NCI-H1436 treated with DMSO at 0.1 percent for 48 hours (cell line): ENCODE data around the gene KCND3.

Experiments
- DNase-seq: peaks from one replicate; lab custom pipeline; 2025; lab: John Stamatoyannopoulos, UW

The KCND3 gene

GRCh38 chr1:111958075-111958474, 31.4 kb downstream of the KCND3 start:
- no peak for DNase-seq

- DNase-seq: no peak
Measured at GRCh38 chr1:111956155-111956771, 33.2 kb downstream of the KCND3 start.

GRCh38 chr1:111955755-111956154, 33.7 kb downstream of the KCND3 start:
- DNase-seq: no peak

GRCh38 chr1:111953797-111954196, 35.7 kb downstream of the KCND3 start:
- DNase-seq: no peak

- no peak for DNase-seq
Measured at GRCh38 chr1:111952125-111952657, 37.3 kb downstream of the KCND3 start.

- no peak for DNase-seq
Measured at GRCh38 chr1:111948209-111949171, 41.0 kb downstream of the KCND3 start.

GRCh38 chr1:111943846-111944749, 45.4 kb downstream of the KCND3 start:
- DNase-seq: no peak

GRCh38 chr1:111943066-111943465, 46.4 kb downstream of the KCND3 start:
- DNase-seq: no peak

- no peak for DNase-seq
Measured at GRCh38 chr1:111938536-111938935, 50.9 kb downstream of the KCND3 start.

- no peak for DNase-seq
Measured at GRCh38 chr1:111938123-111938522, 51.3 kb downstream of the KCND3 start.

GRCh38 chr1:111937147-111937725, 52.2 kb downstream of the KCND3 start:
- DNase-seq: no peak

- no peak for DNase-seq
Measured at GRCh38 chr1:111934106-111934852, 55.2 kb downstream of the KCND3 start.

GRCh38 chr1:111930356-111930755, 59.1 kb downstream of the KCND3 start:
- DNase-seq: no peak

GRCh38 chr1:111928531-111928930, 60.9 kb downstream of the KCND3 start:
- no peak for DNase-seq

- DNase-seq: no peak
Measured at GRCh38 chr1:111927652-111928051, 61.8 kb downstream of the KCND3 start.

GRCh38 chr1:111924786-111925185, 64.7 kb downstream of the KCND3 start:
- no peak for DNase-seq

- no peak for DNase-seq
Measured at GRCh38 chr1:111923766-111924165, 65.7 kb downstream of the KCND3 start.

GRCh38 chr1:111921948-111922347, 67.5 kb downstream of the KCND3 start:
- DNase-seq: no peak

- DNase-seq: peak; percentile 28
Measured at GRCh38 chr1:111920221-111921024, 69.0 kb downstream of the KCND3 start.
